HEK293T (cell line): ENCODE measurements around the gene TBP.

ENCODE experiments used
- ARNT ChIP-seq: fragments of 450-650 bp; IDR thresholded peaks from 2 replicates; pipeline ENCODE4 v1.6.1; 2017; ENCODE audit warnings: mild to moderate bottlenecking
- BHLHE40 ChIP-seq: fragments of 450-650 bp; IDR thresholded peaks from 2 replicates; pipeline ENCODE4 v1.6.1; 2016; ENCODE audit warnings: mild to moderate bottlenecking, moderate library complexity, borderline replicate concordance
- ELF4 ChIP-seq: fragments of 450-650 bp; IDR thresholded peaks from 2 replicates; pipeline ENCODE4 v1.6.1; 2017; ENCODE audit warnings: antibody characterized with exemption
- FOXA1 ChIP-seq: fragments of 450-650 bp; IDR thresholded peaks from 2 replicates; pipeline ENCODE4 v1.6.1; 2016; ENCODE audit warnings: mild to moderate bottlenecking
- FOXK2 ChIP-seq: fragments of 450-650 bp; IDR thresholded peaks from 2 replicates; pipeline ENCODE4 v1.6.1; 2016; ENCODE audit warnings: mild to moderate bottlenecking
- FOXM1 ChIP-seq: fragments of 450-650 bp; IDR thresholded peaks from 2 replicates; pipeline ENCODE4 v1.6.1; 2017; ENCODE audit warnings: mild to moderate bottlenecking, borderline replicate concordance
- L3MBTL2 ChIP-seq: fragments of 450-650 bp; conservative IDR thresholded peaks from 2 replicates; pipeline ENCODE4 v1.6.1; 2016; ENCODE audit warnings: mild to moderate bottlenecking
- LEF1 ChIP-seq: fragments of 450-650 bp; IDR thresholded peaks from 2 replicates; pipeline ENCODE4 v1.6.1; 2017; ENCODE audit warnings: mild to moderate bottlenecking, borderline replicate concordance
- NFRKB ChIP-seq: fragments of 450-650 bp; IDR thresholded peaks from 2 replicates; pipeline ENCODE4 v1.6.1; 2016; ENCODE audit warnings: mild to moderate bottlenecking, moderate library complexity
- SP1 ChIP-seq: fragments of 450-650 bp; IDR thresholded peaks from 2 replicates; pipeline ENCODE4 v1.6.1; 2017
- SUZ12 ChIP-seq: fragments of 450-650 bp; IDR thresholded peaks from 2 replicates; pipeline ENCODE4 v1.6.1; 2016; ENCODE audit warnings: mild to moderate bottlenecking
- TARDBP ChIP-seq: fragments of 450-650 bp; IDR thresholded peaks from 2 replicates; pipeline ENCODE4 v1.6.1; 2016
- ZNF384 ChIP-seq: fragments of 450-650 bp; IDR thresholded peaks from 2 replicates; pipeline ENCODE4 v1.6.1; 2016
- TF ChIP-seq, protein P1 (sequence below): fragments of 450-650 bp; IDR thresholded peaks from 2 replicates; pipeline ENCODE4 v1.6.1; 2016

DNA sequence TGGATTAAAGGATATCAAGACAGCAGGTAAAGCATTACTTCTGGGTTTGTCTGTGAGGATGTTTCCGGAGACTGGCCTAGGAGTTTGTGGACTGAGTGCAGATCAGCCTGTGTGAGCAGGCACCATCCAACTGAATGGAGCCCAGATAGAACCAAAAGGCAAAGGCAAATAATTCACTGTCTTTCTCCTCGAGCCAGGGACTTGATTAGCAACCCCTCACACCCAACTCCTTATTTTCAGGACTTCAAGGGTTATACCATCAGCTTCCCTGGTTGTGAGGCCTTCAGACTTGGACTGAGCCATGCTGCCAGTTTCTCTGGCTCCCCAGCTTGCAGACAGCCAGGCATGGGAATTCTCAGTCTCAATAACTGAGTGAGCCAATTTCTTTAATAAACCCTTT, 20.4 kb upstream of the TBP start:
- no peak for TF ChIP-seq FOXA1
- TF ChIP-seq LEF1 = no peak
- TF ChIP-seq BHLHE40 = no peak
- no peak for TF ChIP-seq SP1
- no peak for TF ChIP-seq FOXM1
- no peak for TF ChIP-seq ARNT
- no peak for TF ChIP-seq NFRKB
- TF ChIP-seq, protein P1, sequence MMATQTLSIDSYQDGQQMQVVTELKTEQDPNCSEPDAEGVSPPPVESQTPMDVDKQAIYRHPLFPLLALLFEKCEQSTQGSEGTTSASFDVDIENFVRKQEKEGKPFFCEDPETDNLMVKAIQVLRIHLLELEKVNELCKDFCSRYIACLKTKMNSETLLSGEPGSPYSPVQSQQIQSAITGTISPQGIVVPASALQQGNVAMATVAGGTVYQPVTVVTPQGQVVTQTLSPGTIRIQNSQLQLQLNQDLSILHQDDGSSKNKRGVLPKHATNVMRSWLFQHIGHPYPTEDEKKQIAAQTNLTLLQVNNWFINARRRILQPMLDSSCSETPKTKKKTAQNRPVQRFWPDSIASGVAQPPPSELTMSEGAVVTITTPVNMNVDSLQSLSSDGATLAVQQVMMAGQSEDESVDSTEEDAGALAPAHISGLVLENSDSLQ = no peak
- TF ChIP-seq SUZ12 = no peak
- no peak for TF ChIP-seq L3MBTL2
- no peak for TF ChIP-seq ZNF384
- TF ChIP-seq ELF4 = no peak
- no peak for TF ChIP-seq FOXK2
- TF ChIP-seq TARDBP = no peak
